ENCODE measurements around the gene UBTD2. TPM values are rescaled to one million over a fixed set of nuclear protein-coding genes. Genes with fewer than 3 reads are reported as not detected.

Gene UBTD2
- total and polyA plus RNA-seq, 10 of the 15 experiments (the other 5 are each of a cell fraction or from before 2014, with no cell fraction given): 7.7 to 30.5 (median 19.4) TPM

DNA sequence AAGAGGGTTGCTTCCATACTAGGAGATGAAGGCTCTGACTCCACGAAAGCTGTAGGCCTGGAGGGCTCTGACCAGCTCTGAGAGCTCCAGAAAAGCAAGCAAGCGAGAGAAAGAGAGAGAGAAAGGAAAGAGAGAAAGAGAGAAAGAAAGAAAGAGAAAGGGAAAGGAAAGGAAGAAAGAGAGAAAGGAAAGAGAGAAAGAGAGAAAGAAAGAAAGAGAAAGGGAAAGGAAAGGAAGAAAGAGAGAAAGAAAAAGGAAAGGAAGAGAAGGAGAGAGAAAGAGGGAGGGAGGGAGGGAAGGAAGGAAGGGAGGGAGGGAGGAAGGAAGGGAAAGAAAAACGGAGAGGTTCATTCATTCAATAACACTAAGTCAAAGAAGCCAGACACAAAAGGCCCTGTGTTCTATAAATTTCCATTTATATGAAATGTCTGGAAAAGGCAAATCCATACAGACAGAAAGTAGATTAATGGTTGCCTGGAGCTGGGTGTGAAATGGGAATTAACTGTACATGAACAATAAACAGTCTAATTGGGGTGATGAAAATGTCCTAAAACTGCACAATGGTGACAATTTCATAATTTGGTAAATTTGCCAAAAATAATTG lies 93.8 kb downstream of the UBTD2 start:
- ChIA-PET CTCF (interaction anchor here (0.9 to 8.0 kb wide), 19 partner anchors 9 to 278 kb away, joined by 3 to 162 read pairs (median 7); partner anchors contain the start of gene FBXW11), POLR2A (interaction anchor here (8.0 kb wide), 1 partner anchor 78 kb away, joined by 115 read pairs; no protein-coding TSS in a partner anchor), SMC1A (ENCODE audit: uncharacterized antibody, unreplicated experiment) (interaction anchor here (0.9 to 10.5 kb wide), 7 partner anchors 15 to 119 kb away, joined by 3 to 165 read pairs (median 9); partner anchors contain the start of gene UBTD2), RAD21 (ENCODE audit: unreplicated experiment) (interaction anchor here (0.7 to 7.7 kb wide), 9 partner anchors 15 to 180 kb away, joined by 3 to 158 read pairs (median 17); partner anchors contain the start of gene UBTD2)
- FAIRE-seq (no peak), ATAC-seq (no peak), DNase-seq (ENCODE audit: low read depth, low spot score) (no peak)
- no peaks in the 10 kb centered on the region for H3K36me3 ChIP-seq (ENCODE audit: control insufficient read depth in 2 of 2, insufficient read depth in 2 of 2, low read length in 1 of 2)
- H3K27me3 ChIP-seq (replicated peaks in 1 of 2; ENCODE audit: control insufficient read depth in 2 of 2, insufficient read depth in 2 of 2, low read length in 1 of 2): no peaks in the 10 kb centered on the region
- H3K4me1 ChIP-seq (ENCODE audit: control insufficient read depth, insufficient read depth, low read length): peaks cover 5% of the 10 kb centered on the region; the same call in 1 of the 2 replicates
- 68% methylated on average over 3 of the region's 3 CpGs for WGBS (ENCODE audit: insufficient coverage, insufficient replicate concordance, low lambda C conversion rate, missing lambda C conversion rate)
- BruUV-seq (replicated peaks): no TSS peak
- no peaks in the 10 kb centered on the region for H3K9me3 ChIP-seq (replicated peaks; ENCODE audit: control insufficient read depth, insufficient read depth, low read length)
- peaks cover 30% of the 10 kb centered on the region for H3K79me2 ChIP-seq (ENCODE audit: control insufficient read depth, insufficient read depth, low read length)
- intact Hi-C loops (cut with micrococcal nuclease; ENCODE audit: unreplicated experiment) (loop anchor here (2.0 to 10.0 kb wide), 4 partner anchors 15 to 277 kb away; partner anchors contain the start of gene FBXW11), in situ Hi-C loops (cut with MboI) (loop anchor here (5.0 kb wide), 1 partner anchor 182 kb away; the partner anchor contains the start of gene FBXW11)
- H3K4me2 ChIP-seq (ENCODE audit: control insufficient read depth, insufficient read depth): peak overlapping the region; percentile 65; the same call in 1 of the 2 replicates
- no peak overlapping the region for H3K4me3 ChIP-seq
- no peak overlapping the region for H2AFZ ChIP-seq (ENCODE audit: control insufficient read depth, low read depth, low read length)
- TF ChIP-seq ZZZ3 (IDR thresholded peaks at IDR 0.05; ENCODE audit: control insufficient read depth, insufficient read length, low read depth) (no peak), MEF2A (IDR thresholded peaks at IDR 0.05; ENCODE audit: insufficient read depth, low read depth, low read length) (no peak), YY1 (IDR thresholded peaks at IDR 0.05; ENCODE audit: low read depth, low read length) (no peak)
- TF ChIP-seq, protein P1, sequence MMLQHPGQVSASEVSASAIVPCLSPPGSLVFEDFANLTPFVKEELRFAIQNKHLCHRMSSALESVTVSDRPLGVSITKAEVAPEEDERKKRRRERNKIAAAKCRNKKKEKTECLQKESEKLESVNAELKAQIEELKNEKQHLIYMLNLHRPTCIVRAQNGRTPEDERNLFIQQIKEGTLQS (IDR thresholded peaks at IDR 0.05; ENCODE audit: borderline replicate concordance, extremely low read depth, low read depth, low read length): no peak
- TF ChIP-seq, protein P2, sequence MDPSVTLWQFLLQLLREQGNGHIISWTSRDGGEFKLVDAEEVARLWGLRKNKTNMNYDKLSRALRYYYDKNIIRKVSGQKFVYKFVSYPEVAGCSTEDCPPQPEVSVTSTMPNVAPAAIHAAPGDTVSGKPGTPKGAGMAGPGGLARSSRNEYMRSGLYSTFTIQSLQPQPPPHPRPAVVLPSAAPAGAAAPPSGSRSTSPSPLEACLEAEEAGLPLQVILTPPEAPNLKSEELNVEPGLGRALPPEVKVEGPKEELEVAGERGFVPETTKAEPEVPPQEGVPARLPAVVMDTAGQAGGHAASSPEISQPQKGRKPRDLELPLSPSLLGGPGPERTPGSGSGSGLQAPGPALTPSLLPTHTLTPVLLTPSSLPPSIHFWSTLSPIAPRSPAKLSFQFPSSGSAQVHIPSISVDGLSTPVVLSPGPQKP (IDR thresholded peaks at IDR 0.05; ENCODE audit: low read depth, low read length): no peak
- TF ChIP-seq, protein P3, sequence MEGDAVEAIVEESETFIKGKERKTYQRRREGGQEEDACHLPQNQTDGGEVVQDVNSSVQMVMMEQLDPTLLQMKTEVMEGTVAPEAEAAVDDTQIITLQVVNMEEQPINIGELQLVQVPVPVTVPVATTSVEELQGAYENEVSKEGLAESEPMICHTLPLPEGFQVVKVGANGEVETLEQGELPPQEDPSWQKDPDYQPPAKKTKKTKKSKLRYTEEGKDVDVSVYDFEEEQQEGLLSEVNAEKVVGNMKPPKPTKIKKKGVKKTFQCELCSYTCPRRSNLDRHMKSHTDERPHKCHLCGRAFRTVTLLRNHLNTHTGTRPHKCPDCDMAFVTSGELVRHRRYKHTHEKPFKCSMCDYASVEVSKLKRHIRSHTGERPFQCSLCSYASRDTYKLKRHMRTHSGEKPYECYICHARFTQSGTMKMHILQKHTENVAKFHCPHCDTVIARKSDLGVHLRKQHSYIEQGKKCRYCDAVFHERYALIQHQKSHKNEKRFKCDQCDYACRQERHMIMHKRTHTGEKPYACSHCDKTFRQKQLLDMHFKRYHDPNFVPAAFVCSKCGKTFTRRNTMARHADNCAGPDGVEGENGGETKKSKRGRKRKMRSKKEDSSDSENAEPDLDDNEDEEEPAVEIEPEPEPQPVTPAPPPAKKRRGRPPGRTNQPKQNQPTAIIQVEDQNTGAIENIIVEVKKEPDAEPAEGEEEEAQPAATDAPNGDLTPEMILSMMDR (IDR thresholded peaks at IDR 0.05 in 2 of 3, conservative IDR thresholded peaks at IDR 0.05 in 1 of 3; ENCODE audit: control insufficient read depth in 2 of 3, extremely low read depth in 1 of 3, insufficient read depth in 1 of 3, low read depth in 3 of 3, low read length in 3 of 3): no peak
- H3K9ac ChIP-seq (ENCODE audit: control insufficient read depth, insufficient read depth, low read length): no peak overlapping the region
- H4K20me1 ChIP-seq (ENCODE audit: control insufficient read depth, insufficient read depth): no peaks in the 10 kb centered on the region
- no peak overlapping the region for H3K27ac ChIP-seq (ENCODE audit: control insufficient read depth, insufficient read depth)
